GM10266 (cell line): Measurements from ENCODE around the gene AQP9.
"Not testable (repeated sequence)": the region's sequence is repeated elsewhere in the genome, so short reads cannot be mapped to it uniquely, and the experiment has no call there.

ENCODE experiments used
- DNase-seq: peaks from one replicate; pipeline ENCODE4 v3.0.0; 2012; ENCODE audit errors: extremely low spot score
- TF ChIP-seq, protein P1 (sequence below): IDR thresholded peaks from 2 replicates; pipeline ENCODE4 v1.5.1; 2012; ENCODE audit warnings: mild to moderate bottlenecking, low read depth; ENCODE audit not compliant: control insufficient read depth, insufficient read depth; ENCODE audit errors: missing control alignments

Gene AQP9

GRCh38 chr15:58179206-58179605, 41.0 kb downstream of the AQP9 start:
- no peak for DNase-seq
- TF ChIP-seq, protein P1, sequence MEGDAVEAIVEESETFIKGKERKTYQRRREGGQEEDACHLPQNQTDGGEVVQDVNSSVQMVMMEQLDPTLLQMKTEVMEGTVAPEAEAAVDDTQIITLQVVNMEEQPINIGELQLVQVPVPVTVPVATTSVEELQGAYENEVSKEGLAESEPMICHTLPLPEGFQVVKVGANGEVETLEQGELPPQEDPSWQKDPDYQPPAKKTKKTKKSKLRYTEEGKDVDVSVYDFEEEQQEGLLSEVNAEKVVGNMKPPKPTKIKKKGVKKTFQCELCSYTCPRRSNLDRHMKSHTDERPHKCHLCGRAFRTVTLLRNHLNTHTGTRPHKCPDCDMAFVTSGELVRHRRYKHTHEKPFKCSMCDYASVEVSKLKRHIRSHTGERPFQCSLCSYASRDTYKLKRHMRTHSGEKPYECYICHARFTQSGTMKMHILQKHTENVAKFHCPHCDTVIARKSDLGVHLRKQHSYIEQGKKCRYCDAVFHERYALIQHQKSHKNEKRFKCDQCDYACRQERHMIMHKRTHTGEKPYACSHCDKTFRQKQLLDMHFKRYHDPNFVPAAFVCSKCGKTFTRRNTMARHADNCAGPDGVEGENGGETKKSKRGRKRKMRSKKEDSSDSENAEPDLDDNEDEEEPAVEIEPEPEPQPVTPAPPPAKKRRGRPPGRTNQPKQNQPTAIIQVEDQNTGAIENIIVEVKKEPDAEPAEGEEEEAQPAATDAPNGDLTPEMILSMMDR, result no peak

GRCh38 chr15:58179741-58180381, 41.7 kb downstream of the AQP9 start:
- no peak for DNase-seq
- TF ChIP-seq, protein P1, result no peak

GRCh38 chr15:58182460-58183163, 44.4 kb downstream of the AQP9 start:
- TF ChIP-seq, protein P1, result peak; percentile 91
- DNase-seq, result peak; percentile 53

DNA sequence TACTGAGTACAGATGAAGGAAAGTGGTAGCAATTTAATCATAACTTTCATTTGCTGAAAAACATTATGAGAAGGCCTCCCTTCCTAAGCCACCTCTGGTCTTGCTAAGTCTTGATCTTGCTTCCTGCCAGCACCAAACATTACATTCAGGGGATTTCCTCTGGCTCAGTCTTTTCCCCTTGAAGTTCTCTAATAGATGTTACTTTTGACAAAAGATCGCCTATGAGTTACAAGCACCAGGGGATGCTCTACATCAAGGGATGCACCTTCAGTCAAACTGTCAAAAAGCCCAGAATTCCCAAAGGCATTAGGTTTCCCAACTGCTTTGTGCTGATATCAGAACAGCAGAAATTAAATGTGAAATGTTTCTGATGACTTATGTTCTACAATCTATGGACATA, 47.3 kb downstream of the AQP9 start:
- TF ChIP-seq, protein P1, result peak; percentile 10
- DNase-seq, result peak; percentile 15

DNA sequence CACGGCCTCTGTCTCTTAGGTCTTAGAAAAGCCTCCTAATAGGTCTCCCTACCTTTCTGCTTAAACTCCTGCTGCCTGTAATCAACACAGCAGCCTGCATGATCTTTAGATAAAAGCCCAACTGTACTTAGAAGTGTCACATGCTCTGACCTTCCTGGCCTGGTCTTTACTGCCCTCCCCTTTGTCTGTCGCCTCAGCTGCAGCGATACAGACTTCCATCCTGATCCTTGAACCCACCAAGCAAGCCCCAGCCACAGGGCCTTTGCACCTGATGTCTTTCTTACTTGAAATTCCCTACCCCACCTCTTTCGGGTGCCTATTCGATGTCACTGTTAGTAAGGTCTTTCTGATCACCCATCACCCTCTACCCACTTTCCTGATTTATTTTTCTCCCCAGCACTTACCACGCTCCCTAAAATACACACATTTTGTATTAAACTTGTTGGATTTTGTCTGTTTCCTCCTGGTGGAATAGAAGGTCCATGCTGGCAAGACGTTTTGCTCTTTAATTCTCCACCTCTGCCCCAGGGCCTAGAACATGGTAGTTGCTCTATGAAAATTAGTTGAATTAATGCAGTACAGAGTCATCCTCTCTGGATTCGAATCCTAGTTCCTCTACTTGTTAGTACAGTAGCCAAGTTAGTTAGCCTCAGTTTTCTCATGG, 51.1 kb downstream of the AQP9 start:
- TF ChIP-seq, protein P1, result no peak
- no peak for DNase-seq

GRCh38 chr15:58190419-58190818, 52.2 kb downstream of the AQP9 start:
- no peak for DNase-seq
- TF ChIP-seq, protein P1, result no peak

DNA sequence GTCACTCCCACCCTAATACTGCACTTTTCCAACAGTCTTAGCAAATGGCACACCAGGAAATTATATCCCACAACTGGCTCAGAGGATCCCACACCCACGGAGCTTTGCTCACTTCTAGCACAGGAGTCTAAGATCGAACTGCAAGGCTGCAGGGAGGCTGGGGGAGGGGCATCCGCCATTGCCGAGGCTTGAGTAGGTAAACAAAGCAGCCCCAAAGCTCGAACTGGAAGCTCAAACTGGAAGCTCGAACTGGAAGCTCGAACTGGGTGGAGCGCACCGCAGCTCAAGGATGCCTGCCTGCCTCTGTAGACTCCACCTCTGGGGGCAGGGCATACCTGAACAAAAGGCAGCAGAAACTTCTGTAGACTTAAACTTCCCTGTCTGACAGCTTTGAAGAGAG, 55.5 kb downstream of the AQP9 start:
- not testable (repeated sequence) for DNase-seq

- TF ChIP-seq, protein P1, result no peak
- DNase-seq, result no peak
Observed at GRCh38 chr15:58200739-58201138, 62.6 kb downstream of the AQP9 start.
